BE2C (cell line): ENCODE measurements around the gene MTA1. TPM values are rescaled to one million over a fixed set of nuclear protein-coding genes. Genes with fewer than 3 reads are reported as not detected.

Experiments
- DNase-seq: peaks from one replicate; pipeline ENCODE4 v3.0.0-alpha.2; 2020
- H3K27me3 ChIP-seq: fragments of 250-450 bp; sonication (Bioruptor Pico); 2 replicates; pipeline ENCODE4 v1.5.1; 2020; ENCODE audit warnings: mild to moderate bottlenecking
- H3K36me3 ChIP-seq: fragments of 250-450 bp; sonication (Bioruptor Pico); 2 replicates; pipeline ENCODE4 v1.5.1; 2020; ENCODE audit warnings: mild to moderate bottlenecking
- H3K4me1 ChIP-seq: fragments of 250-450 bp; sonication (Bioruptor Pico); 2 replicates; pipeline ENCODE4 v1.5.1; 2020
- H3K4me3 ChIP-seq: 2 replicates; pipeline ENCODE4 v1.5.1; 2011; ENCODE audit warnings: low read depth, low read length
- H3K9me3 ChIP-seq: fragments of 250-450 bp; sonication (Bioruptor Pico); 2 replicates; pipeline ENCODE4 v1.5.1; 2020
- CTCF ChIP-seq: IDR thresholded peaks from 2 replicates; pipeline ENCODE4 v1.5.1; 2012; ENCODE audit warnings: mild to moderate bottlenecking, low read depth, low read length
- polyA plus RNA-seq: library from polyadenylated mRNA; unstranded; fragments of >200 nt; gene quantifications from one replicate; pipeline ENCODE4 v1.2.1, GENCODE V29; 2012; ENCODE audit warnings: low read depth, missing spikeins; ENCODE audit not compliant: insufficient read length, insufficient read depth

MTA1 gene
- 121 TPM for polyA plus RNA-seq

GRCh38 chr14:105419195-105420091 lies at the start of gene MTA1:
MTA1 (plus strand) TSS chr14:105419827; CDS start chr14:105420036, 209 bp downstream.
- Histone ChIP-seq H3K9me3 (no peaks in the 10 kb centered on the region), H3K4me3 (peak within 1 kb of the TSS; percentile 90), H3K27me3 (no peaks in the 10 kb centered on the region), H3K36me3 (peaks cover 15% of the 10 kb centered on the region), H3K4me1 (peaks cover 16% of the 10 kb centered on the region)
- TF ChIP-seq CTCF: no peak
- peak; percentile 64 for DNase-seq

- no peak for DNase-seq
- Histone ChIP-seq H3K36me3 (no peaks in the 10 kb centered on the region), H3K9me3 (no peaks in the 10 kb centered on the region), H3K27me3 (no peaks in the 10 kb centered on the region), H3K4me3 (no peak overlapping the region), H3K4me1 (no peaks in the 10 kb centered on the region)
- TF ChIP-seq CTCF: no peak
These were observed 45.2 kb upstream of the MTA1 start for GRCh38 chr14:105374389-105374788.

GRCh38 chr14:105375635-105376057 lies 44.0 kb upstream of the MTA1 start:
- no peak for TF ChIP-seq CTCF
- DNase-seq: no peak
- no peaks in the 10 kb centered on the region for H3K36me3 ChIP-seq
- H3K9me3 ChIP-seq: no peaks in the 10 kb centered on the region
- H3K27me3 ChIP-seq: no peaks in the 10 kb centered on the region
- H3K4me1 ChIP-seq: no peaks in the 10 kb centered on the region
- H3K4me3 ChIP-seq: no peak overlapping the region

GRCh38 chr14:105376521-105377440 lies 42.8 kb upstream of the MTA1 start:
- DNase-seq: no peak
- no peaks in the 10 kb centered on the region for H3K36me3 ChIP-seq
- no peaks in the 10 kb centered on the region for H3K9me3 ChIP-seq
- no peaks in the 10 kb centered on the region for H3K27me3 ChIP-seq
- no peaks in the 10 kb centered on the region for H3K4me1 ChIP-seq
- H3K4me3 ChIP-seq: no peak overlapping the region
- TF ChIP-seq CTCF: no peak

GRCh38 chr14:105377555-105378182 lies 42.0 kb upstream of the MTA1 start:
- Histone ChIP-seq H3K36me3 (no peaks in the 10 kb centered on the region), H3K4me3 (no peak overlapping the region), H3K27me3 (no peaks in the 10 kb centered on the region), H3K4me1 (no peaks in the 10 kb centered on the region), H3K9me3 (no peaks in the 10 kb centered on the region)
- DNase-seq: no peak
- no peak for TF ChIP-seq CTCF
